ENCODE data around the gene KRTAP4-8. TPM values are rescaled to one million over a fixed set of nuclear protein-coding genes. Genes with fewer than 3 reads are reported as not detected.
"Not testable (repeated sequence)": the region's sequence is repeated elsewhere in the genome, so short reads cannot be mapped to it uniquely, and the experiment has no call there.

The KRTAP4-8 gene
- not detected for polyA plus RNA-seq
- long read RNA-seq, donor 1, result 0 reads
- long read RNA-seq, donor 2, result 0 reads
- long read RNA-seq, donor 3, result 0 reads
- long read RNA-seq, donor 4, result 0 reads
- long read RNA-seq, donor 5, result 0 reads
- long read RNA-seq, donor 6, result 0 reads
- long read RNA-seq, donor 7, result 0 reads
- long read RNA-seq, donor 8, result 0 reads
- long read RNA-seq, donor 9, result 0 reads
- long read RNA-seq, donor 10, result 0 reads
- long read RNA-seq, donor 11, result 0 reads

DNA sequence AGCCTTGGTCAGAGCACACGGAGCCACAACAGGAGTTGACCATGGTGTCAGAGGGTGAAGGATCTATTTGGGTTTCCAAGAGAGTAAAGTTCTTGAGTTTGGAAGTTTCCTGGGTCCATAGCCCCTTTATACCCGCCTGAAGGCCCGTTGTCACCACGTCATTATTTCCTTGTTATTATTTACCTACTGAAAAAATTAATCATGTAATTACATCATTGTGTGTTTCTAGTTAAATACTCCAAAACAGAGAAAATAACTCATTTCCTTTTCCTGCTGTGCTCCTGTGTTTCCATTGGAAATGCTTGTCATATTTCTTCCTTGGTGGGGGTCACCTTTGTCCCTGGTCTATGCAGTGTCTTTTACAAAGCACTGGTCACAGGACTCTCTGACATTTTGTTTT, at the start of gene KRTAP4-8:
Gene KRTAP4-8, minus strand, starts transcription at position 101 of the 400 bp plus-strand sequence. Its CDS starts 58 bp downstream, at position 43.
- H3K36me3 ChIP-seq (ENCODE audit: control insufficient read depth, insufficient read depth, low read length), result no peaks in the 10 kb centered on the region
- H3K4me3 ChIP-seq (ENCODE audit: low read length), result no peak within 1 kb of the TSS
- WGBS (ENCODE audit: insufficient coverage, low lambda C conversion rate), result no CpG with 5 or more reads among the region's 4 CpGs
- no peaks in the 10 kb centered on the region for H3K4me1 ChIP-seq (ENCODE audit: control insufficient read depth, insufficient read depth, low read length)
- no peak for DNase-seq
- H3K9me3 ChIP-seq (ENCODE audit: control insufficient read depth, low read depth, low read length), result no peaks in the 10 kb centered on the region
- H3K27ac ChIP-seq (ENCODE audit: low read length), result no peak within 1 kb of the TSS
- H3K27me3 ChIP-seq (ENCODE audit: control insufficient read depth, insufficient read depth, low read length), result peaks cover 3% of the 10 kb centered on the region

DNA sequence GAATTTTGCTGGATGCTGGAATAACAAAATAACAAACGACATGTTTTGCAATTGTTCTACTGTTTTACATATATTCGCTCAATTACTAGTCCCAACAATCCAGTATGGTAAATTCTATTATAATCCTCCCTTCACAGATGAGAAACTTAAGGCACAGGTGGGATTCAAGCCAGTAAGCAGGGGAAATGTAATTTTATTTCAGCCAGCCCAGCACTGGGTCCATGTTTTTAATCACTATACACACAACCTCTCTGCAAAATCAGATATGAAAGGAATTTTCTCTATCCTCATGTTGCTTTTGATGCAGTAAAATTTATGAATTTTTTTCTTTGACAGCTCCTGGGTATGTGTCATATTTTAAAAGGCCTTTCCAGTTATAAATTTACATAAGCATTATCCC, 47.3 kb upstream of the KRTAP4-8 start:
- H3K4me1 ChIP-seq (ENCODE audit: control insufficient read depth, insufficient read depth, low read length), result no peaks in the 10 kb centered on the region
- H3K27me3 ChIP-seq (ENCODE audit: control insufficient read depth, insufficient read depth, low read length), result peaks cover 3% of the 10 kb centered on the region
- no peak overlapping the region for H3K4me3 ChIP-seq (ENCODE audit: low read length)
- H3K36me3 ChIP-seq (ENCODE audit: control insufficient read depth, insufficient read depth, low read length), result no peaks in the 10 kb centered on the region
- peaks cover 11% of the 10 kb centered on the region for H3K9me3 ChIP-seq (ENCODE audit: control insufficient read depth, low read depth, low read length)
- no peak overlapping the region for H3K27ac ChIP-seq (ENCODE audit: low read length)
- WGBS (ENCODE audit: insufficient coverage, low lambda C conversion rate), result 80% methylated on average over 2 of the region's 2 CpGs
- DNase-seq, result no peak

DNA sequence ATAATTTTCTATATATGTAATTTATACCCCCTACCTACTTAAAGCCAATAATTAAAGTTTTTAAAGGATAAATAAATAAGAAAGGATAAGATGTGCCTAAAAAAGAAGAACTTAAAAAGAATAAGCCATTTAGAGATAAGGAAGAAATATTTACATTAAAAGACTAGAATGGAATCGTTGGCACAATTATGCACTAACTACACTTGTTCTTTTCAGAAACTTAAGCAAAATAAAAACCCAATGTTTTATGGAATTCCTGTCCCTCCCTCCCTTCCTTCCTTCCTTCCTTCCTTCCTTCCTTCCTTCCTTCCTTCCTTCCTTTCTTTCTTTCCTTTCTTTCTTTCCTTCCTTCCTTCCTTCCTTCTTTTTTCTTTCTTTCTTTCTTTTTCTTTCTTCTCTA, 46.9 kb upstream of the KRTAP4-8 start:
- 100% methylated on average over 1 of the region's 1 CpG for WGBS (ENCODE audit: insufficient coverage, low lambda C conversion rate)
- H3K4me1 ChIP-seq (ENCODE audit: control insufficient read depth, insufficient read depth, low read length), result no peaks in the 10 kb centered on the region
- no peaks in the 10 kb centered on the region for H3K36me3 ChIP-seq (ENCODE audit: control insufficient read depth, insufficient read depth, low read length)
- H3K4me3 ChIP-seq (ENCODE audit: low read length), result no peak overlapping the region
- H3K27me3 ChIP-seq (ENCODE audit: control insufficient read depth, insufficient read depth, low read length), result peaks cover 3% of the 10 kb centered on the region
- peaks cover 16% of the 10 kb centered on the region for H3K9me3 ChIP-seq (ENCODE audit: control insufficient read depth, low read depth, low read length)
- DNase-seq, result no peak
- no peak overlapping the region for H3K27ac ChIP-seq (ENCODE audit: low read length)

DNA sequence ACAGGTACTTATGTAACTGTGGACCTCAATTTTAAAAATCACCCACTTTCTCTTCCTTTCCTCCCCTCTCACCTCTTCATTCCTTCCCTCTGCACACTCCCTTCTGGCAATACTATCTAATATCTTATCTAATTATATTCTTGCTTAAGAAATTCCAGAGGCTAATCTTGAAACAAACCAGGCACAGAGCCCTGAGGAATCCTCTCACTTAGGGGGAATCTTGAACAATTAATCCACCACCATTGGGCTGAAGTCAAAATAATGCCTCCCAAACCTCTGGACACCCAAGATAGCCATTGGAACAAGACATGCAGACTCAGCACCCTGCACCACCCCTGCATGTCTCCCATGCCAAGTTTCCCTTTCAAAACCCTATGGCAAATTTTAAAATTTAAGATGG, 43.4 kb upstream of the KRTAP4-8 start:
- H3K4me3 ChIP-seq (ENCODE audit: low read length), result no peak overlapping the region
- DNase-seq, result no peak
- no peak overlapping the region for H3K27ac ChIP-seq (ENCODE audit: low read length)
- H3K9me3 ChIP-seq (ENCODE audit: control insufficient read depth, low read depth, low read length), result peaks cover 18% of the 10 kb centered on the region
- no peaks in the 10 kb centered on the region for H3K36me3 ChIP-seq (ENCODE audit: control insufficient read depth, insufficient read depth, low read length)
- no peaks in the 10 kb centered on the region for H3K4me1 ChIP-seq (ENCODE audit: control insufficient read depth, insufficient read depth, low read length)
- no peaks in the 10 kb centered on the region for H3K27me3 ChIP-seq (ENCODE audit: control insufficient read depth, insufficient read depth, low read length)

DNA sequence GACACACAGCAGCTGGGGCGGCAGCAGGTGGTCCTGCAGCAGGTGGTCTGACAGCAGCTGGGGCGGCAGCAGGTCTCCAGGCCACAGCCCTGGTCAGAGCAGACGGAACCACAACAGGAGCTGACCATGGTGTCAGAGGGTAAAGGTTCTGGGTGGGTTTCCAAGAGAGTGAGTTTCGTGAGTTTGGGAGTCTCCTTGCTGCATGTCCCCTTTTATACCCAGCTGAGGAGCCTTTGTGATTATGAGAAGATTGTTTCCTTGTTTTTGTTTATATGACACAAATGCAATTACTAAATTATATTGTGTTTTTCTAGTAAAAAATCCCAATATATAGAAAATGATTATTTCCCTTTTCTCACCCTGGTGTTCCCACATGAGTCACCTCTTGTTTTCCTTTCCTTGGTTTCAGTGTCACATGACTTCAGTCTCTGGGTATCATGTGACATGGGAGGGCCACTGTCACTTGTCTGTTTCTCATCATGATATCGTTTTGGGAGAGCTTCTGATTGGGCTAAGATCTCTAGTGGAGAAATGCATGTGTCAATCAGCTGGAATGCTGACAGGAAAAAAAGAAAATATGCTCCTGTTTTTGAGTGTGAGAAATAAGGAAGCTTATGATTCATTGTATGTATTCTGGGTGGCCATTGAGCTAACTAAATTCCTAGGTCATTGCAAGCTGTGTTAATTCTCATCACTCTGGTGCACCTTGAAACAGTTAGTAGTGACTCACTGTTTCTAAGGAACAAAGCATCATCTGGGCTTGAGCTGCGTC, 42.6 kb upstream of the KRTAP4-8 start, which contains the start of gene KRTAP4-6:
Gene KRTAP4-6, minus strand, starts transcription at position 185 of the 772 bp plus-strand sequence. Its CDS starts 57 bp downstream, at position 128.
- H3K27me3 ChIP-seq (ENCODE audit: control insufficient read depth, insufficient read depth, low read length), result no peaks in the 10 kb centered on the region
- peaks cover 18% of the 10 kb centered on the region for H3K9me3 ChIP-seq (ENCODE audit: control insufficient read depth, low read depth, low read length)
- no peaks in the 10 kb centered on the region for H3K36me3 ChIP-seq (ENCODE audit: control insufficient read depth, insufficient read depth, low read length)
- no peak within 1 kb of the TSS for H3K27ac ChIP-seq (ENCODE audit: low read length)
- H3K4me1 ChIP-seq (ENCODE audit: control insufficient read depth, insufficient read depth, low read length), result no peaks in the 10 kb centered on the region
- H3K4me3 ChIP-seq (ENCODE audit: low read length), result no peak within 1 kb of the TSS
- WGBS (ENCODE audit: insufficient coverage, low lambda C conversion rate), result 100% methylated on average over 1 of the region's 6 CpGs
- DNase-seq, result no peak

DNA sequence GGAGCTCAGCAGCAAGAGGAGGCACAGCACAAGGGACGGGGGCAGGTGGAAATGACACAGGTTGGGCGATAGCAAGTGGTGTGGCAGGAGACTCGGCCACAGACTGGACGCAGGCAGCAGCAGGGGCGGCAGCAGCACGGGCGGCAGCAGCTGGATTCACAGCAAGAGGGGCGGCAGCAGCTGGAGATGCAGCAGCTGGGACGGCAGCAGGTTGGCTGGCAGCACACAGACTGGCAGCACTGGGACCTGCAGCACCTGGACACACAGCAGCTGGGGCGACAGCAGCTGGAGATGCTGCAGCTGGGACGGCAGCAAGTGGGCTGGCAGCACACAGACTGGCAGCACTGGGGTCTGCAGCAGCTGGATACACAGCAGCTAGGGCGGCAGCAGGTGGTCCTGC, 41.9 kb upstream of the KRTAP4-8 start:
- H3K27me3 ChIP-seq (ENCODE audit: control insufficient read depth, insufficient read depth, low read length); H3K27ac ChIP-seq (ENCODE audit: low read length); H3K36me3 ChIP-seq (ENCODE audit: control insufficient read depth, insufficient read depth, low read length); DNase-seq; H3K4me1 ChIP-seq (ENCODE audit: control insufficient read depth, insufficient read depth, low read length); H3K4me3 ChIP-seq (ENCODE audit: low read length): not testable (repeated sequence)
- no CpG with 5 or more reads among the region's 12 CpGs for WGBS (ENCODE audit: insufficient coverage, low lambda C conversion rate)
- H3K9me3 ChIP-seq (ENCODE audit: control insufficient read depth, low read depth, low read length), result peaks cover 17% of the 10 kb centered on the region

DNA sequence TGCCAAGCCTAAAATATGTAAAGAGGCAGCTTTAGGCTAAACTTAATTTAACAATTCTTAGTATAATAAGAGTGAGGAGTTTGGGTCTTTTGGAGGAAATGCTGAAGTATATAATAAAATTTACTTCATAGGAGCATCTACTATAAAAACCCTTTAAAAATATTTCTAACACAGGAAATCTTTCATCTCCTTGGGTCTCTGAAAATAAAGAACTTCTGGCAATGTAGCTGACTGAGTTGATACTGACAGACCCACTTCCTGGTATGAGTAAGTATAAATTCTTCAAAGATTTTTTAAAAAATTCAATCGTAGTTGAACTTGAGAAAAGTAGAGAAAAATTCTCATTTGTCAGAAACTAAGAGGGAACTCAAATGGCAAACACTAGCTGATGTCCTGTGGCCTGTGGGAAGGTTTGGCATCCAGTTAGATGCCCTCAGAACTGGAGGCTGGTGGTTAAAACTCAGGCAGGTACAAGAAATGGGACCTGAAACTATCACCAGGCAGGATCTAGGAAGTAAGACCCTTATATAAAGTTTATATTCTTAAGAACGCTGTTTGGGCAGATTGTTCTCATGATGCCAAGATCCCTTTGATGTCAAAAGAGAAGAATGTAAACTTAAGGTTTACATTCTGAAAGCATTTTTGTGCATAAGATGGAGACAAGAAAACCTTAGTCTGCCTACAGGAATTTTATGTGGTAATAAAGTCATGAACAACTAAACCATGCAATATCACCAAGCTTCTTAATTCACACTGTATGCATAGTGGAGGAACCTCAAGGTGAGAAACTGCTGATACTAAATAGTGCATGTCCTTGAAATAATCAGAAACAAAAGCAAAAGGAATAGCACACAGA, 36.2 kb upstream of the KRTAP4-8 start:
- 100% methylated on average over 1 of the region's 2 CpGs for WGBS (ENCODE audit: insufficient coverage, low lambda C conversion rate)
- DNase-seq, result no peak
- H3K4me3 ChIP-seq (ENCODE audit: low read length), result no peak overlapping the region

DNA sequence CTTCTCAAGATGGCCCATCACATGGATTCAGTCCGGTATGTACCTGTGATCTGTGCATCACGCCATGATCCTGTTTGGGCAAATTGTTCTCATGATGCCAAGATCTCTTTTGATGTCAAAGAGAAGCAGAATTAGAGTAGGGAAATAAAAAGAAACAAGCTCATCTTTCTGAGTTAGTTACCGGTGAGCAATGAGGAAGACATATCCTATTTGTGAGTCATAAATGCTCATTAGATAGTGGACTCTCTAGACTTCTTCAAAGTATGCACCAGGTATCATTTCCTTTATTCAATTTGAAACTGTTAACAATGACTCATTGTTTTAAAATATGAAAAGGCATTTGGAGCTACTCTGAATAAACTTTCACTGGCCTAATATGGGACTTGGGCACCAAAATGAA, 34.0 kb upstream of the KRTAP4-8 start:
- H3K4me3 ChIP-seq (ENCODE audit: low read length), result no peak overlapping the region
- WGBS (ENCODE audit: insufficient coverage, low lambda C conversion rate), result 100% methylated on average over 1 of the region's 3 CpGs
- no peak overlapping the region for H3K27ac ChIP-seq (ENCODE audit: low read length)
- H3K27me3 ChIP-seq (ENCODE audit: control insufficient read depth, insufficient read depth, low read length), result no peaks in the 10 kb centered on the region
- DNase-seq, result no peak
- H3K36me3 ChIP-seq (ENCODE audit: control insufficient read depth, insufficient read depth, low read length), result no peaks in the 10 kb centered on the region
- no peaks in the 10 kb centered on the region for H3K4me1 ChIP-seq (ENCODE audit: control insufficient read depth, insufficient read depth, low read length)
- H3K9me3 ChIP-seq (ENCODE audit: control insufficient read depth, low read depth, low read length), result no peaks in the 10 kb centered on the region

More for the DNA sequence above, 36.2 kb upstream of the KRTAP4-8 start:
- no peak overlapping the region for H3K27ac ChIP-seq (ENCODE audit: low read length)
- H3K4me1 ChIP-seq (ENCODE audit: control insufficient read depth, insufficient read depth, low read length), result no peaks in the 10 kb centered on the region
- H3K36me3 ChIP-seq (ENCODE audit: control insufficient read depth, insufficient read depth, low read length), result no peaks in the 10 kb centered on the region
- H3K9me3 ChIP-seq (ENCODE audit: control insufficient read depth, low read depth, low read length), result no peaks in the 10 kb centered on the region
- H3K27me3 ChIP-seq (ENCODE audit: control insufficient read depth, insufficient read depth, low read length), result no peaks in the 10 kb centered on the region

DNA sequence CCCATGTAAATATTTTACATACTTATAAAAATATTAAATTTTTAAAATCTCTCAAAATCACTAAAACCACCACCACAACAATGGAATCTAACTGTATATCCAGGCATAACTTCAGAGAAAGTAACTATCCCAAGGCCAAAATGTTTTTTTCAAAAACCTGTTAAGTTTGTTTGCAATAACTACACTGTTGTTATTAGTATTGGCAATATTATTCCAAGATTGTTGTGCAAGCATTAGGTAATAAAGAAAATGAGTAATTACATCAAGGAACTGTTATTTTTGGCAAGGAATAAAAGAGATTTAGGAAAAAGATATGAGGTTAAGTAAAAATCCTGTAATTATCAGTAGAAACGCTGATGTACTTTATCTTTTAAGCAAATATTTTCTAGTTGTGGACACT, 29.4 kb upstream of the KRTAP4-8 start:
- DNase-seq, result no peak
- Histone ChIP-seq H3K36me3 (ENCODE audit: control insufficient read depth, insufficient read depth, low read length) (no peaks in the 10 kb centered on the region), H3K4me1 (ENCODE audit: control insufficient read depth, insufficient read depth, low read length) (no peaks in the 10 kb centered on the region), H3K27ac (ENCODE audit: low read length) (no peak overlapping the region), H3K27me3 (ENCODE audit: control insufficient read depth, insufficient read depth, low read length) (no peaks in the 10 kb centered on the region), H3K9me3 (ENCODE audit: control insufficient read depth, low read depth, low read length) (no peaks in the 10 kb centered on the region), H3K4me3 (ENCODE audit: low read length) (no peak overlapping the region)
- WGBS (ENCODE audit: insufficient coverage, low lambda C conversion rate), result 83% methylated on average over 1 of the region's 1 CpG

DNA sequence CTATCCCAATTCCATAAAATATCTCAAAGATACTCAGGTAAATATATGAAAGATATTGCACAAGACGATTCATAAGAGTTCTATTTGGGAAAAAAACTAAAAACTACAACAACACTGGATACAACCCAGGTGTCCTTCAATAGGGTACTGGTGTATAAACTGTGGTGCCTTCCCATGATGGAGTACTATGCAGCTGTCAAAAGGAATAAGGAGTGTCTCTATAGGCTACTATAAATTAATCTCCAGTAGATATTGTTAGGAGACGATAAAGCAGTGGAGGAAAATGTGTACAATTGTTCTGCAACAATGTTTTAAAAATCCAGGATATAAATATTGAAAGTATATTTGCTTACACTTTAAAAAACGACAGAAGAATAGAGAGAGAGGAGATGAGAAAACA, 28.5 kb upstream of the KRTAP4-8 start:
- no peaks in the 10 kb centered on the region for H3K27me3 ChIP-seq (ENCODE audit: control insufficient read depth, insufficient read depth, low read length)
- no peak overlapping the region for H3K4me3 ChIP-seq (ENCODE audit: low read length)
- no peaks in the 10 kb centered on the region for H3K36me3 ChIP-seq (ENCODE audit: control insufficient read depth, insufficient read depth, low read length)
- WGBS (ENCODE audit: insufficient coverage, low lambda C conversion rate), result 97% methylated on average over 3 of the region's 3 CpGs
- H3K27ac ChIP-seq (ENCODE audit: low read length), result no peak overlapping the region
- no peaks in the 10 kb centered on the region for H3K9me3 ChIP-seq (ENCODE audit: control insufficient read depth, low read depth, low read length)
- no peaks in the 10 kb centered on the region for H3K4me1 ChIP-seq (ENCODE audit: control insufficient read depth, insufficient read depth, low read length)
- DNase-seq, result no peak
